ENCODE measurements around the gene RNF10.
A peak's percentile ranks its signal among the peaks of the same experiment; 100 is the strongest.
"Not testable (repeated sequence)": the region's sequence is repeated elsewhere in the genome, so short reads cannot be mapped to it uniquely, and the experiment has no call there.

Gene RNF10

DNA sequence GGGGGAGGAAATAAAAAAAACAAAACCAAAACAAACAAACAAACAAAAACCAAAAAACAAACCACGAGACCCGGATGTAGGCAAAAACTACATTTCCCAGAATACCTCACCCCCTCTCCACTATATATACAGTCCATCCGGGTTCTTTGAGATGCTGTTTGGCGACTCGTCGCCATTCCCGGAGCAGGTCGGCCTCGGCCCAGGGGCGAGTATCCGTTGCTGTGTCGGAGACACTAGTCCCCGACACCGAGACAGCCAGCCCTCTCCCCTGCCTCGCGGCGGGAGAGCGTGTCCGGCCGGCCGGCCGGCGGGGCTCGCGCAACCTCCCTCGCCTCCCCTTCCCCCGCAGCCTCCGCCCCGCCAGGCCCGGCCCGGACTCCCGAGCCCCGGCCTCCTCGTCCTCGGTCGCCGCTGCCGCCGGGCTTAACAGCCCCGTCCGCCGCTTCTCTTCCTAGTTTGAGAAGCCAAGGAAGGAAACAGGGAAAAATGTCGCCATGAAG is at the start of gene RNF10:
TSS of gene RNF10 (plus strand) at position 154 of the 500 bp plus-strand sequence. CDS start 456 bp downstream, outside the sequence.
- DNase-seq: peak in 50 of 51 donors; percentile 20 to 89 (median 67)

DNA sequence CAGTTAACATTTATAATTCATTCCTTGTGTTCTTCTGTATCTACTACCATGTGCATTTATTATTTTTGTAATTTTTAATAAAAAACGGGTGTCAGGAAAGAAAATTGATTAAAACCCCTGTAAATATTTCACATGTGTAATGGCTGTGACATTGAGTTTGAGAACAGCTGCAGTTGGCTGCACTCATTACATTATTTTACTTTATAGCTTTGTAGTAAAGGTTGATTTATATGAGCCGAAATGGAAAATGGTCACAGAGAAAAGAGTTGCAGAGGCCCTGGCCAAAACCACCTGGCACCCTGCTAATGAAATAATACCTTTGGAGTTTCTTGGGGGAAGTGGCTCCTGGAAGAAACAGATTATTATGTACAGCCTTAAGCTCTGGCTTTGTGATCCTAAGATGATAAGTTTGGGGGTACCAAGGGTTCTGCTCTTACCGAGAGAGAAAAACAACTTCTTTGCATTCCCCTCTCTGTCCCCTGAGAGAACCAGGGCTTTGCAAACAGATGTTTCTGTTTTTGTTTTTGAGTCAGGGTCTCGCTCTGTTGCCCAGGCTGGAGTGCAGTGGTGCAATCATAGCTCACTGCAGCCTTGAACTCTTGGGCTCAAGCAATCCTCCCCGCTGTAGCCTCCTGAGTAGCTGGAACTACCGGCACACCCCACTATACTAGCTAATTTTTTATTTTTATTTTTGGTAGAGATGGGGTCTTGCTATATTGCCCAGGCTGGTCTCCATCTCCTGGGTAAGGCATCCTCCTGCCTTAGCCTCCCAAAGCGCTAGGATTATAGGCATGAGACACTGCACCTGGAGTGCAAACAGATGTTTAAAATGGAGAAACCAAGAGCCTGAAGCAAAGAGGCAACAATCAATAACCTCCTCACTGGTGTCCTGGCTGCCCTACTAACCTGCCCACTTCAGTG is 47.9 kb upstream of the RNF10 start:
- no peak for DNase-seq

DNA sequence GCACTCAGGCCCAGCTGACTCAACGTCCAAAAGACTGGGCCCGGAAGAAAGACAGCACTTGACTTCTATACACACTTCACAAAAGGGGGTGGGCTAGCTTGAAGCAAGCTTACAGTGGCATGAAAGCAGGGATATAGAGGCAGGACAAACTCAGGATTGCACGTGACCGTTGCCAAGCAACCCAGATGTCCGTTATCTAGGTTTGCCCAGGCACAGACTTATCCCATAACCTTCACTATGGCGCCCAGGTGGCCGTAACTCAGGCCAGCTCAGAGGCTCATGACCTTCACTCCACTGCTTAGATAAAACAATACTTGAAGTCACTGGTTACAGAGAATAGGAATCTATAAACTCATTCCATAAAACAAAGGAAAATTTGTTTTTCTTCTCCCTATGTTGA is 46.6 kb upstream of the RNF10 start:
- peak in 1 of 51 donors; percentile 13 for DNase-seq

DNA sequence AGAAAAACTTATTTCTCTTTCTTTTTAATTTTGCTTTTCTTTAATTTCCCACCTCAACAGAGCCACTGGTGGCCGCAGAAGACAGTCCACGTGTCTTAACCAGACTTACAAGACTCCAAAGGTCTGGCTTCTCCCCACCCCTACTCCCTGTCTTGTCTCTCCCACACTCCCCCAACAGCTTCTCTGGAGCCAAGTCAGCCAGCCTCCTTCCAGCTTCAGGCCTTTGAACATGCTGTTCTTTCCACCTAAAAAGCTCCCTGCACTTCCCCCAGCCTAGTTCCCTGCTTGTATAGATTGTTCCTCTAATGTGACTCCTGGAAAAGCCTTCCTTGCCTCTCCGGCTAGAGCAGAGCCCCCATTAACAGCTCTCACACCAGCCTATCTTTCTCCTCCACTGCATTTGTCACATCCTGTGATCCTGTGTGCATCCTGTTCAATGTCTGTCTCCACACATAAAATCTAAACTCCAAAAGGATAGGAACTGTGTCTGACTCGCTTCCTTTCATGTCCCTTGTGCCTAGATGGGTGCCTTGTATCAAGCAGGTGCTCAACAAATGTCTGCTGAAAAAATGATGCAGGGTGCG is 46.0 kb upstream of the RNF10 start:
- peak in 19 of 51 donors; percentile 3 to 64 (median 19) for DNase-seq

DNA sequence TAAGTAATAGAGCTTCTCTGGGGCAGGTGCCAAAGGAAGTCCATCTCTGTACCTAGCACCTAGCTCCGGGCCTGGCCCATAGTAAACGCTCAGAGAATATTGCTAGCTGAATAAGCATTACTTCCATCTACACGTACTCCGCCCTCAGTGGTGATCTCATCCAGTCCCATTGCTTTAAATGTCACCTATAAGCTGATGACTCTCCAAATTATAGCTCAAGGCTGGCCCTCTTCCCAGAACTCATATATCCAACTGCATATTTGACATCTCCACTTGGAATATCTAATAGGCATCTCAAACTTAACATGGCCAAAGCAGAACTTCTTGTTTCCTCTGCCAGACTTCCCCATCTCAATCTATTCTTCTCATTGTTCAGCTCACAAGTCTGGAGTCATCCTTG is 45.1 kb upstream of the RNF10 start:
- peak in 1 of 51 donors; percentile 11 for DNase-seq

DNA sequence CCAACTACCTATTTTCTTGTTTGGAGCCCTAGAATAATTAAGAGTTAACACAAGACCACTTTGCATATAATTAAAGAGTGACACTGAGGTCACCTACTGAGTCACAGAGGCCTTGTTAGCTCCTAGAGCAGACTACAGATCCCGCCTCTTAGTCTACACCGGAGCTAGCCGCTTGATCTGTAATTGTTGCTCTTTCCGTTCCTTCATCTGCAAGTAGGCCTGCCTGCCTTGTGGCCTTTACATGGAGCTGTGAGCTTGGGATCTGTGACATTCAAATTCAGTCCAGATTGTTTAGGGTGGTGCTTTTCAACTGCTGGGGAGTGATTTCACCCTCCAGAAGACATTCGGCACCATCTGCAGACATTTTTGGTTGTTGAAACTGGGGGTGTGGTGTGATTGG is 43.8 kb upstream of the RNF10 start:
- DNase-seq: no peak

DNA sequence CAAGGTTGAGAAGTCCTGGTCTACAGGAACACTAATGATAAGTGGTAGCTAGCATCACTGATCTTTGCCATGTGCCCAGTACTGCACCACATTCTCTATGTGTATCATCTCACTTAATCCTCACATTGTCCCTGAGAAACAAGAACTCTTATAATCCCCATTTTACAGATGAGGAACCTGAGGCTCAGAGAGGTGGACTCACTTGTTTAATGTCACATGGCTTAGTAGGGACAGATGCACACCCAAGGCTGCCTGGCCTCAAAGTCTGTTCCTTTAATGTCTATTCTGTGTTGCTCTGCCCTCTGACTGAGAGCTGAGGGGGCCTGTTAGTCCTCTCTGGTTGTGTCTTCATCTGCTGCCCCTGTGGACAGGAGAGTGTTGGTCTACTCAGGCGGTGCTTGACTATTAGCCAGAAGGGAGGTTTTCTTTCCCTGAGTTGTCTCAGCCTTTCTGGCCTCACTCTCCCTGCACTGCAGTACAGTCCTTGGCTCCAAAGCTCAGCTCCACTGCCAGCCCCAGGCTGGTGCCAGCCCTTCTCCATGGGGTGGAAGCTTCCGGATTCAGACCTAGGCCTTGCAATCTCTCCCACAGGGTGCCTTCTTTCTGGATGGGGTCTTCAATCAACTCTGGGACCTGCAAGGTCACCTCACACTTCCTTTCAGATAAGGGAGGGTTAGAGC is 43.2 kb upstream of the RNF10 start:
- peak in 21 of 51 donors; percentile 2 to 69 (median 24) for DNase-seq

DNA sequence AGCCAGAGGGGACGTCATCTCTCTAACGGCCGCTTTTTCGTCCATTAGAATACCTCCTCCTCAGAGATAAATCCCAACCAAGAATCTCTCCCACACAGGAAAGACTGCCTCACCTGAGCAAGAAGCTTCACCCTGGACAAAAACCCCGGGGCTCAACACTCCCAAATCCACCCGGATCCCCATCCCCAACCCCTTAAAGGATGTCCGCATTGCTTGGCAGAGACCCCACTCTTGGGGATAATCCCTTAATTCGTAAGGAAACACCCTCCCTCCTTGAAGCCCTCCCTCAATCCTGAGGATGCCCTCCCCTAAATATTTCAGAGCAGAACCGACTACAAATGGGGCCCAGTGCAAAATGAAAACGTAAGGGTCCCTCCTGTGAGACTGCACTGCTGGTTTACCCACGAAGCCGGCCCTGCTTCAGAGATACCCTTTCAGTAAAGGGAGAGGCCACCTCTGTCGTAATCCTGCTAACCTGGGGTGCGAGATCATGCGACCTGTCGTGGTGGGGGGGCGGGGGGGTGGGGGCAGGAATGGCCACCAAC is 38.9 kb upstream of the RNF10 start:
- DNase-seq: peak in 4 of 51 donors; percentile 10 to 52 (median 20)

DNA sequence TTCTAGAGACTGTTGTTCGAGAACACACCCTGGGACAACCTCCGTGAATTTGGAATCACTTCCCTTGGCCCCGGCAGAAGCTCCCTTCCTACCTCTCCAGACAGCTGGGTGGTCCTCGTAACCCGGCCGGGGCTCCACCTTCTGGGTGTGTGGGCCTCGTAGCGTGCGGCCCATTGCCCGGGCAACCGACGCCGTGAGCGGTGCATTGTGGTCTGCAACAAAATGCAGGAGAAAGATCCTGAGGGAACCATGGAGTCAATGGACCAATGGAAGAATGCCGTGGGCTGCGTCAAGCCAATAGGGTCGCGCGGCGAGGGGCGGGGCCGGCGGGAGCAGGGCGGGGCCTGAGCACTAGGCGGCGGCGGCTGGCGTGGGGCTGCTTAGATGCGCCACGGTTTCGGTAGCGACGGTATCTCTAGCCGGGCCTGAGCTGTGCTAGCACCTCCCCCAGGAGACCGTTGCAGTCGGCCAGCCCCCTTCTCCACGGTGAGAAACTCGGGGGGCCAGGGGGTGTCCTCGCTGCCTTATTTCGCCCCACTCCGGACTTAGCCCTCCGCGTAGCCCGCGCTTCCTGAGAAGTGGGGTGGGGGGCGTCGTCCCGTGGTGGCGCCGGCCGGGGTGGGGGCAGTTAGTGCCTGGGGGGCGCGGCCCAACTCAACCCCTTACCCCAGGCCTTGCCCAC is 38.3 kb upstream of the RNF10 start, which contains the start of gene DYNLL1:
TSS of gene DYNLL1 (plus strand) at position 383 of the 682 bp plus-strand sequence. CDS start 309 bp downstream, outside the sequence.
- peak; percentile 52 to 98 (median 93) for DNase-seq

DNA sequence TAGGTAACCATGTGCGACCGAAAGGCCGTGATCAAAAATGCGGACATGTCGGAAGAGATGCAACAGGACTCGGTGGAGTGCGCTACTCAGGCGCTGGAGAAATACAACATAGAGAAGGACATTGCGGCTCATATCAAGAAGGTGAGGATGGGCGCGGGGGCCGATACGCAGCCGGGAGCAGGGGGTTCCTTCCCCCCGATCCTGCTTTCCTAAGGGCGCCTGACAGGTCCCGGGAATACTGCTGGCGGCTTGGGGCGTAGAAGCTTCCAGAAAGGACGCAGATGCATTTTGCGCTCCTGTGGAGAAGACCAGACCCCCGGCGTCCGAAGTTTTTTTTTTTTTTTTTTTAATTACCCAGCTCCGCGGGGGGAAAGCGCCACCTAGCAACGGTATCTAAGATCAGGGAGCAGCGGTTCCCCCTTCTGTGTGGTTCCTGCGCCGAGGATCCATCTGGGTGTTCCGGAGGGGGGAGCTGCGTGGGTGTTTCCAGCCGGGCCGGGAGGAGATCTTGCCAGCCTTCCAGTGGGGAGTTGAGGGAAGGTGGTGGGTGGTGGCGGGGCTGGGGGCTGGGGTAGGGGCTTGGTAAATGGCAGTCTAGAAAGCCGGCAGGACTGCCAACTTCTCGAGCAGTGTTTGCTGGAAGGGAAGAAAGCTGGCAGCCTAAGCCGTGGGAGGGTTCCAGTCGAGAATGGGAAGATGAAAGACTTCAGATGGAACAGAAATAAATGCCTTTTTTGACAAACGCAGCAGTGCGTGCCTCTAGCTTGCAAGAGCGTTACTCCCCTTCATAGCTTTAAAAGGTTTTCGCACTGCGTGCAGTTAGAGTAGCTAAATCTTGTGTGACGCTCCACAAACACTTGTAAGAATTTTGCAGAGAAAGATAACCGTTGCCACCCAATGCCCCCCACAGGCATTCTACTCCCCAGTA is 37.5 kb upstream of the RNF10 start:
- DNase-seq: peak in 48 of 51 donors; percentile 16 to 86 (median 64)

DNA sequence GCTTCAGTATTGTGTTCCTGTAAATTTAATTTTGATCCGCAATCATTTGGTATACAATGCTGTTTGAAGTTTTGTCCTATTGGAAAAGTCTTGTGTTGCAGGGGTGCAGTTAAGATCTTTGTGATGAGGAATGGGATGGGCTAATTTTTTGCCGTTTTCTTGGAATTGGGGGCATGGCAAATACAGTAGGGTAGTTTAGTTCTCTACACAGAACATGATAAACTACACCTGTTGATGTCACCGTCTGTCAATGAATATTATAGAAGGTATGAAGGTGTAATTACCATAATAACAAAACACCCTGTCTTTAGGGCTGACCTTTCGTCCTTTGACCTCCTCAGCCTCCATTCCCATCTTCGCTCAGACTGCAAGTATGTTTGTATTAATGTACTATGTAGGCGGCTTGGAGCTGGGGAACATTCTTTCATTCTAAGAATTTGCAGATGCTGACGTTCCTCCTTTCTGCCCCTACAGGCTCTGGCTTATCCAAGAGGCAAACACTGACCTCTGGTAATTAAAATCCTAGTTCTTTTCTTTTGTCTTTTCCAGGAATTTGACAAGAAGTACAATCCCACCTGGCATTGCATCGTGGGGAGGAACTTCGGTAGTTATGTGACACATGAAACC is 36.5 kb upstream of the RNF10 start:
- DNase-seq: no peak

DNA sequence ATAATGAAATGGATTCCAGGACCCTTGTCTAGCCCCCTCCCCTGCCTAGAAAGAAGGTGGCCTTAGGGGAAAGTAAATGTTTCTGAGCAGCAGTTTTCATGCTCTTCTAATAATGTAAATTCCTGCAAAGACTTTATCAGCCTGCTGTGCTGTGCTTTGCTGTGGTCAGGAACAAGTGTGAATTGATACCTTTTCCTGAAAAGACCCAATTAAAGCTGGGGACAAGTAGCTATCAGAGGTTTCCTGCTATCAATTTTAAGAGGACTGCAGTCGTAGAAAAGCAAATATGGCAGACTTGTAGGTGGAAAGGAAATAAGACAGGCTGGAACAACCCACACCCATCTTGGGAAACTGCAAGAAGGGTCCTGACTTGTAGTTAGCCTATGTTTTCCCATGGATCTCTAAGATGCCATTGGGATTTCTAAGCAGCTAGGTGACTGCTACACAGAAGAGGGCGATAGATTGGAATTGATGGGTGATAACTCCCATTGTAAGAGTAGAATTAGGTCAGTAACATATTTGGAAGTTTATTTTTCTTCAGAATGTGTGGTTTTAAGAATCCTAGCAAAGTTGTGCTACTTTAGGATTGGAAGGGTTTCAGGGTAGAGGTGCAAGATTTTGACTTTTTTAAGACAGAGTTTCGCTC is 35.2 kb upstream of the RNF10 start:
- DNase-seq: no peak

DNA sequence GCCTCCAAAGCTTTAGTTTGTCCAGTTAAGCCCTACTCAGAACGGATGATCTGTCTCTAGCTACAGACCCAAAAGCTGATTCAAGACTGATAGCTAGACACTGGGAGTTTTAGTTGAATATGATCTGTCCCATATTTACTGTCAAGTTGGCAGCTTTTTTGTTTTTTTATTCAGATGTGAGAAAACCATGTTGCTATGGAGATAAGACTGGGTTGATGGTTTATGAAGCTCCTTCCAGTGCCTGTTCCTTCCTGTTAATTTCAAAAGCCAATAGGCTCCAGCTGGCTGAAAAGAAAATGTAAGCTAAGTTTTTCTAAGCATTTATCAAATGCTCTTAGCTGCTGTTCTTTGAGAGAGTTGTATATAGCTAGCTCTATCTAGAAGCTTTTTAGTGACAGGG is 33.6 kb upstream of the RNF10 start:
- no peak for DNase-seq

DNA sequence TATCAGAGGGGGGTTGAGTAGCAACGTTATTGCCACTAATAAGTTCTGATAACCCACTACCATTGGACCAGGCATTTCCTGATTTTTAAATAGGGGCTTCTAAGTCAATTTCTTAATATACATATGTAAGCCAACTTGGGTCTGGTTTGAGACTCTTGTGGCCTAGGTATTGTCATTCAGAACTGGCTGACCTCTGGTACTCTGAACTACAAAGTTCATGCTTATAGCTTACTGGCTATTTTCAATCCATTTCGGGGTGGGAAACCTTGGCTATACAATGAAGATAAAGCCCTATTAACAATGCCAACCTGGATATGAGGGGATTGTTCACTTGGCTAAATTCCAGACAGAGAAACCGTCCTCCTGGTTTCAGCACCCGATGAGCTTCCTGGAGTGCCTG is 29.6 kb upstream of the RNF10 start:
- DNase-seq: no peak

DNA sequence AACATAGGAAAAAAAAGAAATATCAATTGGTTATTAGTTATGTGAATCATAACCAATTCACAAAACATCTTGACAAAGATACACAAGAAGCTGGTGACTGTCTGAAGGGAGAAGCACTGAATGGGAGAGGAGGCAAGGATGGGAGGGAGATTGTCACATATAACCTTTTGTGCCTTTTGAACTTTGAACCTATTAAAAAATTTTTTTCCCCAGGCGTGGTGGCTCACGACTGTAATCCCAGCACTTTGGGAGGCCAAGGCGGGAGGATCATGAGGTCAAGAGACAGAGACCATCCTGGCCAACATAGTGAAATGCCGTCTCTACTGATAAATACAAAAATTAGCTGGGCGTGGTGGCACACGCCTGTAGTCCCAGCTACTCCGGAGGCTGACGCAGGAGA is 25.6 kb upstream of the RNF10 start:
- DNase-seq: no peak

DNA sequence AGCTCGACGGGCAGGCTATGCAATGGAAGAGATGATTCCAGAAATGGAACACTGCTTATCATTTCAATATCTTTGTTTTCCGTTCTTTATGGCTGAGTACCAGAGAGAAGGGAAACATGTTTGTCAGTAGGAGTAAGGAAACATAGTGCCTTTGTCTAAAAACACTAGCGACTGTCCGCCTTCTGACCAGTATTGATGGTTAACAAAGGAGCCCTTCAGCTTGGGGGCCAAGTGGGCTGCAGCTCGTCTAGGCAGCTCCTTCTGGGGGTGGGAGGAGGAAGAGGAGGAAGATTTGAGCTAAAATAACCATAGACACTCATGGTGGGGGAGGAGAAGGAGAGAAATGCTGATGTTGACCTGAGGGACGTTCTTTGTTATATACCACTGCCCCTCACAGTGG is 20.2 kb upstream of the RNF10 start:
- peak in 33 of 51 donors; percentile 10 to 75 (median 26) for DNase-seq

DNA sequence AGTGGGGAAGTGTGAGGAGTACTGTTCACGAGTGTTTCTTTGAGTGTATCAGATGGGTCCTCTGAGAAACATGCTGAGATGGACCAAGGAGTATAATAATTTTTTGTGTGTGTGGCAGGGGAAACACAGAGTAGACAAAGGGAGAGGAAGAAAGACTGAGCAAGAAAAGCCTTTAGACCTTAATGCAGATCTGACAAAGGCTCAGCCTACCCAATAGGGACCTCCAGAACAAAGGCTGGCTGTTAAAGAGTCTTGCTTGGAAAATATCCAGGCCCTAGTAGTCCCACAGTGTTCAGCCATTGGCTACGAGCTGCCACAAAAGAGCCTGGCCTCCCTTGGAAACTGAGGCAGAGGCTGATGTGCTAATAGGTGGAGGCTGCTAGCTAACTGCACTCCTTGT is 18.7 kb upstream of the RNF10 start:
- peak in 13 of 51 donors; percentile 7 to 48 (median 21) for DNase-seq

DNA sequence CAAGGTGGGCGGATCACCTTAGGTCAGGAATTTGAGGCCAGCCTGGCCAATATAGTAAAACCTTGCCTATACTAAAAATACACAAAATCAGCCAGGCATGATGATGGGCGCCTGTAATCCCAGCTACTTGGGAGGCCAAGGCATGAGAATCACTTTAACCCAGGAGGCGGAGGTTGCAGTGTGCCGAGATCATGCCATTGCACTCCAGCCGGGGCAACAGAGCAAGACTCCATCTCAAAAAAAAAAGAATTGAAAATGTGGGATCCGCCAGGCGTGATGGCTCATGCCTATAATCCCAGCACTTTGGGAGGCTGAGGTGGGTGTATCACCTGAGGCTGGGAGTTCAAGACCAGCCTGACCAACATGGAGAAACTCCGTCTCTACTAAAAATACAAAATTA is 14.8 kb upstream of the RNF10 start:
- DNase-seq: not testable (repeated sequence)

DNA sequence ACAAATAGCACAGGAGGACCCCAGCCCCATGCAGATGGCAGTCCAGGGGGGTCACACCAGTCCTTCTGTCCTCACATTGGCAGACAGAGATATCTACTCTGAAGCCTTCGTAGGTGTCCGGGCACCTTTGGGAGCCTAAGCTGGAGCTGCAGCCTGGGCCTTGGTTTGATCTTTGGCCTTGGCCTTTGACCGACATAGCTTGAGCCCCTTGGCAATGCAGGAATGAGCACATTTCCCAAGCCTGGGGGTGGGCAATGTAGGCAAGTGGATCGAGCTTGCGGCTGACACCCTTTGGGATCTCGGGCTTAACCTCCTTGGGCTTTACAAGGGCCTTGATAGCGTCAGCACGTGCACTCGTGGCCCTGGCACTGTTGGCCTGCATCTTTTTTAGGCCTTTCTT is 11.6 kb upstream of the RNF10 start:
- DNase-seq: no peak

Data from hypothalamus (tissue), 51 donors.